RWPE1 (cell line): ENCODE results near the gene ERP27.

Source experiments
- CTCF ChIA-PET: fragments of 350-600 bp; sonication (Branson Sonifier 250); formaldehyde crosslinking; extraction: SDS; loops from one replicate; lab custom pipeline; 2021; lab: Yijun Ruan, JAX
- POLR2A ChIA-PET: fragments of 400-600 bp; formaldehyde crosslinking; extraction: SDS; loops from one replicate; lab custom pipeline; 2020; ENCODE audit warnings: antibody characterized with exemption; ENCODE audit not compliant: low non-redundant PET; lab: Yijun Ruan, JAX
- DNase-seq: peaks from one replicate; pipeline ENCODE4 v3.0.0; 2012; ENCODE audit warnings: low spot score
- H3K27ac ChIP-seq: fragments of 450-650 bp; 2 replicates; pipeline ENCODE4 v1.5.1; 2017
- CTCF ChIP-seq: fragments of 450-650 bp; conservative IDR thresholded peaks from 2 replicates; pipeline ENCODE4 v1.5.1; 2017; ENCODE audit warnings: low read depth, mild to moderate bottlenecking

The ERP27 gene

GRCh38 chr12:14868916-14869506, 69.3 kb downstream of the ERP27 start:
- DNase-seq: no peak
- POLR2A ChIA-PET: no interaction called here
- TF ChIP-seq CTCF: no peak
- CTCF ChIA-PET: no interaction called here
- H3K27ac ChIP-seq: no peak overlapping the region
